ENCODE results near the gene MED4.
"Not testable (repeated sequence)": the region's sequence is repeated elsewhere in the genome, so short reads cannot be mapped to it uniquely, and the experiment has no call there.

The MED4 gene

GRCh38 chr13:48093588-48093987, 1.3 kb downstream of the MED4 start:
- no peak for DNase-seq

- DNase-seq, result no peak
These were observed 8.6 kb downstream of the MED4 start for GRCh38 chr13:48086272-48086671.

GRCh38 chr13:48081739-48082138, 13.2 kb downstream of the MED4 start:
- no peak for DNase-seq

GRCh38 chr13:48078251-48078656, 16.6 kb downstream of the MED4 start:
- DNase-seq, result peak; percentile 54

- no peak for DNase-seq
These were observed 20.9 kb downstream of the MED4 start for GRCh38 chr13:48074006-48074405.

- no peak for DNase-seq
These were observed 22.1 kb downstream of the MED4 start for GRCh38 chr13:48072787-48073186.

- DNase-seq, result no peak
These were observed 22.6 kb downstream of the MED4 start for GRCh38 chr13:48072304-48072703.

- DNase-seq, result no peak
These were observed 24.0 kb downstream of the MED4 start for GRCh38 chr13:48070942-48071341.

- DNase-seq, result no peak
These were observed 25.3 kb downstream of the MED4 start for GRCh38 chr13:48069573-48069972.

- DNase-seq, result no peak
These were observed 26.0 kb downstream of the MED4 start for GRCh38 chr13:48068952-48069351.

GRCh38 chr13:48068036-48068435, 26.9 kb downstream of the MED4 start:
- no peak for DNase-seq

- DNase-seq, result peak; percentile 48
These were observed 28.5 kb downstream of the MED4 start for GRCh38 chr13:48066310-48066989.

- not testable (repeated sequence) for DNase-seq
These were observed 35.0 kb downstream of the MED4 start for GRCh38 chr13:48059951-48060350.

GRCh38 chr13:48058536-48058935, 36.4 kb downstream of the MED4 start:
- not testable (repeated sequence) for DNase-seq

GRCh38 chr13:48055712-48056111, 39.2 kb downstream of the MED4 start:
- no peak for DNase-seq

GRCh38 chr13:48054601-48055000, 40.3 kb downstream of the MED4 start:
- DNase-seq, result no peak

- no peak for DNase-seq
These were observed 44.4 kb downstream of the MED4 start for GRCh38 chr13:48050550-48050949.

- peak; percentile 60 for DNase-seq
These were observed 51.0 kb downstream of the MED4 start for GRCh38 chr13:48043789-48044503.

- no peak for DNase-seq
These were observed 52.0 kb downstream of the MED4 start for GRCh38 chr13:48042894-48043293.

- no peak for DNase-seq
These were observed 54.0 kb downstream of the MED4 start for GRCh38 chr13:48040896-48041295.

- DNase-seq, result no peak
These were observed 54.9 kb downstream of the MED4 start for GRCh38 chr13:48040049-48040448.

GRCh38 chr13:48038761-48039160, 56.1 kb downstream of the MED4 start:
- DNase-seq, result no peak

GRCh38 chr13:48037346-48038173, 57.3 kb downstream of the MED4 start, which contains the start of gene NUDT15:
TSS of gene NUDT15 (plus strand) at chr13:48037726. CDS start at chr13:48037747, 21 bp downstream.
- peak; percentile 97 for DNase-seq

GRCh38 chr13:48029859-48030258, 65.0 kb downstream of the MED4 start:
- no peak for DNase-seq
